GM12872 (cell line): ENCODE measurements around the gene GPR162.

ENCODE experiments used
- TF ChIP-seq, protein P1 (sequence below): IDR thresholded peaks from 3 replicates; pipeline ENCODE4 v1.5.1; 2011; ENCODE audit warnings: low read depth, mild to moderate bottlenecking, low read length, moderate library complexity; ENCODE audit not compliant: insufficient read depth

The GPR162 gene

DNA sequence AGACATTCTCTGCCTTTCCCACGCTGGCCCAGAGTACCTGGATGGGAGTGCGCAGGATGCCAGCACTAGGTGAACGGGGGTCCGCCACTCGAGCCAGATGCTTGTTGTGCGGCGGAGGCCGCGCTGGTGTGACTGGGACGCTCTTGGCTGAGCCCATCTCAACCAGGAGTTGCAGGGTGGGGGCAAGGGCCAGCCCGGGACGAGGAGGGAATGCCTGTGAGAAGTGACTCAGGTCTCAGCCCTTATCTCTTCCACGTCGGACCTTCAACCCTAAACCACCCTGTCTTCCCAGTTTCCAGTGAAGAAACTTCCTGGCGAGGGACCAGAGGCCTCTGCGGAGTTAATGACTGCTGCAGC lies 29.2 kb downstream of the GPR162 start:
- TF ChIP-seq, protein P1, sequence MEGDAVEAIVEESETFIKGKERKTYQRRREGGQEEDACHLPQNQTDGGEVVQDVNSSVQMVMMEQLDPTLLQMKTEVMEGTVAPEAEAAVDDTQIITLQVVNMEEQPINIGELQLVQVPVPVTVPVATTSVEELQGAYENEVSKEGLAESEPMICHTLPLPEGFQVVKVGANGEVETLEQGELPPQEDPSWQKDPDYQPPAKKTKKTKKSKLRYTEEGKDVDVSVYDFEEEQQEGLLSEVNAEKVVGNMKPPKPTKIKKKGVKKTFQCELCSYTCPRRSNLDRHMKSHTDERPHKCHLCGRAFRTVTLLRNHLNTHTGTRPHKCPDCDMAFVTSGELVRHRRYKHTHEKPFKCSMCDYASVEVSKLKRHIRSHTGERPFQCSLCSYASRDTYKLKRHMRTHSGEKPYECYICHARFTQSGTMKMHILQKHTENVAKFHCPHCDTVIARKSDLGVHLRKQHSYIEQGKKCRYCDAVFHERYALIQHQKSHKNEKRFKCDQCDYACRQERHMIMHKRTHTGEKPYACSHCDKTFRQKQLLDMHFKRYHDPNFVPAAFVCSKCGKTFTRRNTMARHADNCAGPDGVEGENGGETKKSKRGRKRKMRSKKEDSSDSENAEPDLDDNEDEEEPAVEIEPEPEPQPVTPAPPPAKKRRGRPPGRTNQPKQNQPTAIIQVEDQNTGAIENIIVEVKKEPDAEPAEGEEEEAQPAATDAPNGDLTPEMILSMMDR = no peak

GRCh38 chr12:6851153-6851920 lies 29.7 kb downstream of the GPR162 start, which contains the start of gene CDCA3:
CDCA3 (minus strand) TSS chr12:6851286; CDS start chr12:6850952, 334 bp downstream.
- TF ChIP-seq, protein P1 = no peak

DNA sequence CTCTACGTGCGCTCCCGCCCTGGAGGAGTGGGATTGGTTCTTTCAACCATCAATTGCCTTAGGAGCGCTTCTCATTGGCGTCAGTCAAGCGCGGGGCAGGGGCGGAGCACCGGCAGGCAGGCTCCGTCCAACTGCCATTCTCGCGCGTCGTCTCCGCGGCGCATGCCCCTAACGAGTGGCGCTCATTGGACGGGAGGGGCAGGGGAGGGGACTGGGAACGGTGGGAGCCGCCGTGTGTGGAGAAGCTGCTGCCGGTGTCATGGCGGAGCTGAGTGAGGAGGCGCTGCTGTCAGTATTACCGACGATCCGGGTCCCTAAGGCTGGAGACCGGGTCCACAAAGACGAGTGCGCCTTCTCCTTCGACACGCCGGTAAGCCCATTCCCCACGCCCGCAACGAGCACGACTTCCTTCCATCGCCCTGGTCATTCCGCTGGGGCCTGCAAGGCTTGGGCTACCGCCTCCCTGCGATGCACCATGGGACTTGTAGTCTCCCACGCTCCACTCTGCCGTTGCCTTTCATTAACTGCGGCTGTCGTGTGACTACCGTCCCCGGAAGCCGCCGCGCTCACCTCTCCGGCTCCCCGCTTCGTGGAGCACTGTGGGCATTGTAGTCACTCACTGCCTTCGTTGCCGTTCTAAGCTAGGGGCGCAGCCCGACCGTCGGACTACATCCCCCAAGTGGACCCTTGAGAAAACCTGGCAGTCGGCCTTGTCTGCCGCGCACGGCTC lies 30.5 kb downstream of the GPR162 start, which contains the start of gene USP5:
USP5 (plus strand) TSS at position 230 of the 730 bp plus-strand sequence; CDS start at position 260, 30 bp downstream.
- TF ChIP-seq, protein P1 = no peak

DNA sequence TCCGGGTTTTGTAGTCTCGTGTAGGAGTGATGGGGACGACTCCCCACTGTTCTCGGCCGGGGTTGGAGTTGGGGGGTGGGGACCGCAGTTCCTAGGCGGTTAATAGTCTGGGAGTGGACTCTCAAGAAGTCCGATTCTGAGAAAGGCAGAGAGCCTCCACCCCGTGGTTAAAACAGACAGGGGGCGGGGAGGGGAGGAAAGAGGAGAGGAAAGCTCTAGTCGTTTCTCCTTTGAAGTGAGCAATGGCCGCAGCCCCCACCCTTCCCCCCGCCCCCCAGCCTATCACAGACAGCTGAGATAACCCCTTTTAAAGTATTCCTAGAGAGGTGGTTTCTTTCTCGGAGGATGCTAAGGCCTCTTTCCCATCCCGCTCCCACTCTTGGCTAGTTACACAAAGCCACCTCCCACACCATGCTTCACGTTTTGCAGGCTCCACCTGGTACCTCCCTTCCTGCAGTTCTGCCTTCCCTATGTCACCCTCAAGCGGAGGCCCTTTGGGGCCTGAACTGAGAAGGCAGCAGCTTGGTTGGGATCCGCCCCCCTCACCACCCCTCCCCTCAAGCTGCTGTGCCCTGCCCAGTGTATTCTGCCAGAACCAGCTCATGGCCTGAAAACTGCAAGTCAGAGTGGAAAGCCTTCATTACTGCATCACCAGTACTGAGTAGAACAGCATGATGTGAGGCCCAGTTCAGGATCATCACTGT lies 31.2 kb downstream of the GPR162 start:
- TF ChIP-seq, protein P1 = no peak

DNA sequence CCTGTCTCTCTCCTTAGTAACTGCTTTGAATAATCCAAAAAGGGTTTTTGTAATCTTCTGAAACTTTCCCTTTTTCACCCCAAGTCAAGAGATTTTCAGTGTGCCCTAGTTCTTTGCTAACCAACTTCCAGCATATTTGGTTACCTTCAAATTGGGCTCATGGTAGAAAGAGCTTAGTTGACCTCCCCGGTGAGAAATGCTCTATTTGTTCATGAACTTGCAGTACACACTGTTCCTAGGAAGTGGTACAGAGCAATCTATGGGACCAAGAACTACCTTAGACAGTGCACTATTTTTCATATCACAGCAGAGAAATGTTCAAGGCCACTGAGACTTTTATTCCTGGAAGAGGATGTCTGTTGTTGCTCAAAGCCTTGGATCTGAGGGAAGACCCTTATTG lies 32.0 kb downstream of the GPR162 start:
- TF ChIP-seq, protein P1 = no peak

GRCh38 chr12:6854036-6854435 lies 32.4 kb downstream of the GPR162 start:
- TF ChIP-seq, protein P1 = no peak

GRCh38 chr12:6855322-6855721 lies 33.7 kb downstream of the GPR162 start:
- TF ChIP-seq, protein P1 = no peak
